ENCODE results near the gene HOXD8.

Gene HOXD8

DNA sequence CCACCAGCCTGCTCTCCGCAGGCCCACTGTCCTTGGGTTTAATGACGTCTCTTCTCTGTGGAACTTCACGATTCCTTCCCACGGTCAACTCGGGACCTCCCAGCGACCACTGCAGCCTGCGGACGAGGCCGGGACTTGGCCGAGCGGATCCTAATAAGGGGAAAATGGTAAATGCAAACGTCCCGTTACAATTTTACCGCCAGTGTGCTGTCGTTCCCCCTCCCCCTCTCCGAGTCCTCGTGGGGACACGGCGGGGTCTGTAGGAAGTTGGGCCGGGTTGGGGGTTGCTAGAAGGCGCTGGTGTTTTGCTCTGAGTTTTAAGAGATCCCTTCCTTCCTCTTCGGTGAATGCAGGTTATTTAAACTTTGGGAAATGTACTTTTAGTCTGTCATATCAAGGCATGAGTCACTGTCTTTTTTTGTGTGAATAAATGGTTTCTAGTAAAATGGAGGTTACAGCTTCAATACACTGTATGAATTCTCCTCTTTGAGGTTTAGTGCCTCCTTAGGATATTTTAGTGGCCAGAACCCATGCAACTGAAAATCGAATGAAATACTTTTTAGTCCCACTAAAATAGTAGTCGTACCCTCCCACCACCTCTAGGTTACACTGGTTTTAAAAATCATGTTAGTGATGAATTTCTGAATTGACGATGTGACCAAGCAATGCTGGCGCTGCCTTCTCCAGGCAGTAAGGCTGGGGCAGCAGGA lies 20.2 kb upstream of the HOXD8 start:
- peaks cover 93% of the 10 kb centered on the region for H3K27me3 ChIP-seq (ENCODE audit: control insufficient read depth, insufficient read depth, low read length)
- no peaks in the 10 kb centered on the region for H3K9me3 ChIP-seq (ENCODE audit: control insufficient read depth, low read length)
- H3K36me3 ChIP-seq (ENCODE audit: control insufficient read depth, insufficient read depth, low read length), result no peaks in the 10 kb centered on the region
- no peak overlapping the region for H3K9ac ChIP-seq (ENCODE audit: low read length)
- H3K4me1 ChIP-seq (ENCODE audit: control insufficient read depth, insufficient read depth, low read length), result no peaks in the 10 kb centered on the region
- H3K4me3 ChIP-seq (ENCODE audit: low read length), result no peak overlapping the region

- Histone ChIP-seq H3K4me3 (ENCODE audit: low read length) (no peak overlapping the region), H3K9ac (ENCODE audit: low read length) (no peak overlapping the region), H3K36me3 (ENCODE audit: control insufficient read depth, insufficient read depth, low read length) (no peaks in the 10 kb centered on the region), H3K9me3 (ENCODE audit: control insufficient read depth, low read length) (no peaks in the 10 kb centered on the region), H3K27me3 (ENCODE audit: control insufficient read depth, insufficient read depth, low read length) (peaks cover 93% of the 10 kb centered on the region), H3K4me1 (ENCODE audit: control insufficient read depth, insufficient read depth, low read length) (no peaks in the 10 kb centered on the region)
Measured at GRCh38 chr2:176109946-176110345, 19.6 kb upstream of the HOXD8 start.

GRCh38 chr2:176110415-176111308 lies 18.8 kb upstream of the HOXD8 start:
- Histone ChIP-seq H3K36me3 (ENCODE audit: control insufficient read depth, insufficient read depth, low read length) (no peaks in the 10 kb centered on the region), H3K4me3 (ENCODE audit: low read length) (no peak overlapping the region), H3K9me3 (ENCODE audit: control insufficient read depth, low read length) (no peaks in the 10 kb centered on the region), H3K4me1 (ENCODE audit: control insufficient read depth, insufficient read depth, low read length) (no peaks in the 10 kb centered on the region), H3K27me3 (ENCODE audit: control insufficient read depth, insufficient read depth, low read length) (peaks cover 92% of the 10 kb centered on the region), H3K9ac (ENCODE audit: low read length) (no peak overlapping the region)

- Histone ChIP-seq H3K4me1 (ENCODE audit: control insufficient read depth, insufficient read depth, low read length) (no peaks in the 10 kb centered on the region), H3K36me3 (ENCODE audit: control insufficient read depth, insufficient read depth, low read length) (no peaks in the 10 kb centered on the region), H3K9me3 (ENCODE audit: control insufficient read depth, low read length) (no peaks in the 10 kb centered on the region), H3K9ac (ENCODE audit: low read length) (no peak overlapping the region), H3K27me3 (ENCODE audit: control insufficient read depth, insufficient read depth, low read length) (peaks cover 92% of the 10 kb centered on the region), H3K4me3 (ENCODE audit: low read length) (no peak overlapping the region)
Measured at GRCh38 chr2:176111309-176111663, 18.2 kb upstream of the HOXD8 start.

DNA sequence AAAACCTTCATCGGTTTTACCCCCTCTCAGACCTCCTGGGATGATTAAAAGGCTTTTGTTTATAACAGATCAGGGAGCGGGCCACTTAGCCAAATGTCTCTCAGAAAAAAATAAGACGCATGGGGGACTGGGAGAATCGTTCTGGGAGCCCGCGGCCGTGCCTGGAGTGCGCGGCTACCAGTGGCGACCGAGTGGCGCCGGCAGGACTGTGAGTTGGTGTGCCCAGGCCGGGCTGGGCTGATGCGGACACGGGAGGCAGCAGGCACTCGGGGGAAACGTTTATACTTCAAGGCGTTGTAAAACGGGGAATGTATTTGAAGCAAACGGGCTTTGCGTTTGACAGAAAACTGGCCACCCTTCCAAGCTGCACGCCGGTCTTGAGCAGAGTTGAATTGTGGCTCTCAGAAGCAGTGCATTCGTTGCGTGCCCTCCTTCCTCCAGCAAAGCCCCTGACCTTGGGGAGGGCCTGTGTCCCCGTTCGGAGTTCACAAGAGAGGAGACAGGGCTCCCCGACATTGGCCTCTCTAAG lies 17.6 kb upstream of the HOXD8 start:
- H3K9me3 ChIP-seq (ENCODE audit: control insufficient read depth, low read length), result no peaks in the 10 kb centered on the region
- H3K36me3 ChIP-seq (ENCODE audit: control insufficient read depth, insufficient read depth, low read length), result no peaks in the 10 kb centered on the region
- H3K4me3 ChIP-seq (ENCODE audit: low read length), result no peak overlapping the region
- H3K27me3 ChIP-seq (ENCODE audit: control insufficient read depth, insufficient read depth, low read length), result peaks cover 92% of the 10 kb centered on the region
- H3K9ac ChIP-seq (ENCODE audit: low read length), result no peak overlapping the region
- no peaks in the 10 kb centered on the region for H3K4me1 ChIP-seq (ENCODE audit: control insufficient read depth, insufficient read depth, low read length)

DNA sequence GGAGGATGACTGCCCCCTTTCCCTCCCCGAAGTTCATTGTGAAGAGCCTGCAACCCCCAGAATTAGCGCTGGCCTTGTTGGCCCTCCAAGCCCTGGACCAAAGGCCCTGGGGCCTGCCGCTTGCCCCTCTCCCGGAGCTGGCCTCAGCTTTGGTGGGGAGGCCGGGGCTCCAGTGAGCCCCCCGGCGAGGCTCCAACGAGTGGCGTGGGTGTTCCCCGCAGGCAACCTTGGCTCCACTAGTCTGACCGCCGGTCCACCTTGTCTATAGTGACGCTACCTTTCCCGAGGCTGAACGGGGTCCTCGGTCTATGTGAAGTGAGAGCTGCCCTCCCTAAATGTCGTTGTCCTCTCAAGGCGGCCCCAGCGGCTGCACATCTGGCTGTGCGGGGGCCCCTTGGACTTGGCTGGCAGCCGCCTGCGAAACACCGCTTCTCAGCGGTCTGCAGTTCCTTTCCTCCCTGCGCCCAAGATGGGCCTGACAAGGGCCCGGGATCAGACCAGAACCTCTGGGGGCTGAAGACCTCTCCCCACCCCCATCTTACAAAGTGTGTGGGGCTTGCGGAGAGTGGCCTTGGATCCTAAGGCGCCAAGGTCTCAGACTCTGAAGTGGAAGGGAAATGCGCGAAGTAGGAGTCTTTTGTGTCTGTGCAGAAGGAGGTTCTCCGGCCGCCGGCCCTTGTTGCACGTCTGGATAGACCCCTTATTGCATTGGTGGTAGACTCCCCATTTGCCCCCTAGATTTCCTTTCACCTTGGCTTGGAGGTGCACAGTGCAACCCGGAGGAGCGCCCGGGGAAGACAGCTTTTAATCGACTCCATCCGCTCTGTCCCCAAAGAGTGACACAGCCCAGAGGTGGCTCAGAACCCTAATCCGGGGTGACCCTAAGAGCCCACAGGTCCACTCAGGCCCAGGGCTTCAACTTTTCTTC lies 16.9 kb upstream of the HOXD8 start:
- no peak overlapping the region for H3K4me3 ChIP-seq (ENCODE audit: low read length)
- no peaks in the 10 kb centered on the region for H3K36me3 ChIP-seq (ENCODE audit: control insufficient read depth, insufficient read depth, low read length)
- peaks cover 95% of the 10 kb centered on the region for H3K27me3 ChIP-seq (ENCODE audit: control insufficient read depth, insufficient read depth, low read length)
- no peaks in the 10 kb centered on the region for H3K9me3 ChIP-seq (ENCODE audit: control insufficient read depth, low read length)
- no peak overlapping the region for H3K9ac ChIP-seq (ENCODE audit: low read length)
- no peaks in the 10 kb centered on the region for H3K4me1 ChIP-seq (ENCODE audit: control insufficient read depth, insufficient read depth, low read length)

GRCh38 chr2:176114120-176114929 lies 15.2 kb upstream of the HOXD8 start:
- Histone ChIP-seq H3K9me3 (ENCODE audit: control insufficient read depth, low read length) (no peaks in the 10 kb centered on the region), H3K9ac (ENCODE audit: low read length) (no peak overlapping the region)

GRCh38 chr2:176114930-176115625 lies 14.4 kb upstream of the HOXD8 start:
- Histone ChIP-seq H3K27me3 (ENCODE audit: control insufficient read depth, insufficient read depth, low read length) (peaks cover 96% of the 10 kb centered on the region), H3K4me3 (ENCODE audit: low read length) (no peak overlapping the region), H3K36me3 (ENCODE audit: control insufficient read depth, insufficient read depth, low read length) (no peaks in the 10 kb centered on the region), H3K4me1 (ENCODE audit: control insufficient read depth, insufficient read depth, low read length) (no peaks in the 10 kb centered on the region), H3K9me3 (ENCODE audit: control insufficient read depth, low read length) (no peaks in the 10 kb centered on the region), H3K9ac (ENCODE audit: low read length) (no peak overlapping the region)

More at GRCh38 chr2:176114120-176114929, 15.2 kb upstream of the HOXD8 start:
- no peaks in the 10 kb centered on the region for H3K4me1 ChIP-seq (ENCODE audit: control insufficient read depth, insufficient read depth, low read length)
- no peak overlapping the region for H3K4me3 ChIP-seq (ENCODE audit: low read length)
- H3K36me3 ChIP-seq (ENCODE audit: control insufficient read depth, insufficient read depth, low read length), result no peaks in the 10 kb centered on the region
- H3K27me3 ChIP-seq (ENCODE audit: control insufficient read depth, insufficient read depth, low read length), result peaks cover 98% of the 10 kb centered on the region

DNA sequence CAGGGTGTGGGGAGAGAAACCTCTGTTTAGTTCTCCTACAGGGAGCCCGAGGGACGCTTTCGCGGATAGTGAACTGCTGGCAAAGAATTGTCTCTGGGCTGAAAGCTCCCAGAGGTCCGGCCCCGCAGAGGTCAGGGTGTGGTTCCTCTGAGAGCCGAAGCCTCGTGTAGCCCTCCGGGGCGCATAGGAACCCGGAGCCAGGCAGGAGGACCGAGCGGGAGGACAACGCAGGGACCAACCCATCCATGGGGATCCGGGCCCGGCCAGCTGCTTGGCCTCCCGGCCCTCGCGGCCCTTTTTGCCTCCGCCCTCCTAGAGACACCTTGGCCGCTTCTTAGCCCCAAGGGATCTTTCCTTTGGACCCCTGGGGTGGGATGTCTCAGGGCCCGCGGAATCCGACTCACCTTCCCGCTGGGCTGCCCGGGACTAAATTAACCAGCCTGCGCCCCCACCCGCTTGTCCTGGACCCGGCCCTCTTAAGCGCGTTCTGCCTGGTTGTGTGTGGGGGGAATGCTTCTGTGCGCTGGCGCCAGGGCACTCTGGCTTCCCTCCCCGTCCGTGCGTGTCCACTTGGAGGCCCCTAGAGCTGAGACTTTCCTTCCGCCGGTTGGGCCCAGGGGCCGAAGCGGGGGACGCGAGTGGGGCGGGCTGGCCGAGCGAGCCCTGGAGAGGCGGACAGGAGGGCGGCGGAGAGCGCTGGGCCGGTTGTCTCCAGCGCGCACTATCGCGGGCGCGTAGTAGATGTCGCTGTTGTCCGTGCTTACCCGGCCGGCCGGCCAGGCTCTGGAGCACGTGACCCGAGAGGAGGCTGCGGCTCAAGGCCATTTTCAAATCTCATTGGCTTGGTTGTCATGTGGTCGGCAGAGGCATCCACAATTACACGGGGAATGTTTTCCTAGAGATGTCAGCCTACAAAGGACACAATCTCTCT lies 13.4 kb upstream of the HOXD8 start, which contains the start of gene HOXD10:
Gene HOXD10 (plus strand): TSS at position 896 of the 931 bp plus-strand sequence. CDS start 56 bp downstream, outside the sequence.
- no peaks in the 10 kb centered on the region for H3K36me3 ChIP-seq (ENCODE audit: control insufficient read depth, insufficient read depth, low read length)
- peaks cover 96% of the 10 kb centered on the region for H3K27me3 ChIP-seq (ENCODE audit: control insufficient read depth, insufficient read depth, low read length)
- H3K9me3 ChIP-seq (ENCODE audit: control insufficient read depth, low read length), result no peaks in the 10 kb centered on the region
- no peak within 1 kb of the TSS for H3K9ac ChIP-seq (ENCODE audit: low read length)
- no peaks in the 10 kb centered on the region for H3K4me1 ChIP-seq (ENCODE audit: control insufficient read depth, insufficient read depth, low read length)
- no peak within 1 kb of the TSS for H3K4me3 ChIP-seq (ENCODE audit: low read length)

All from mucosa of stomach (tissue), 1 donor.